Heart left ventricle (tissue), 16 donors: ENCODE data around the gene KIAA1958. TPM values are rescaled to one million over a fixed set of nuclear protein-coding genes. Genes with fewer than 3 reads are reported as not detected.
A peak's percentile ranks its signal among the peaks of the same experiment; 100 is the strongest.

Source experiments
- ATAC-seq, 4 donors: fragments of 200-7000 bp; cut with Tn5 transposase; one replicate each; pipeline ENCODE4 v1.9.1; 2020 to 2022; ENCODE audit warnings: moderate library complexity in 4 of 4, mild to moderate bottlenecking in 3 of 4, moderate number of reproducible peaks in 1 of 4
- DNase-seq, 5 donors: peaks; one replicate each; pipeline ENCODE4 v3.0.0-alpha.2; 2020
- H3K27ac ChIP-seq, 12 donors: fragments of 200-600 bp; sonication (generic) in 4 of 12; one replicate each; pipeline versions ENCODE4 v1.5.0 to v1.8.0; 2016 to 2022; ENCODE audit warnings: mild to moderate bottlenecking in 2 of 12
- H3K27me3 ChIP-seq, 9 donors: fragments of 200-600 bp; sonication (generic) in 2 of 9; one replicate each; pipeline versions ENCODE4 v1.5.1 to v1.8.0; 2016 to 2022; ENCODE audit warnings: mild to moderate bottlenecking in 3 of 9
- H3K36me3 ChIP-seq, 9 donors: fragments of 200-600 bp; sonication (generic) in 2 of 9; one replicate each; pipeline versions ENCODE4 v1.5.0 to v1.8.0; 2018 to 2022; ENCODE audit warnings: mild to moderate bottlenecking in 2 of 9
- H3K4me1 ChIP-seq, 12 donors: fragments of 200-600 bp; sonication (generic) in 4 of 12; one replicate each; pipeline versions ENCODE4 v1.5.0 to v1.8.0; 2016 to 2022; ENCODE audit warnings: mild to moderate bottlenecking in 3 of 12
- H3K4me3 ChIP-seq, 12 donors: fragments of 200-600 bp; sonication (generic) in 4 of 12; one replicate each; pipeline versions ENCODE4 v1.5.0 to v1.8.0; 2017 to 2022; ENCODE audit warnings: mild to moderate bottlenecking in 9 of 12, moderate library complexity in 4 of 12
- H3K9me3 ChIP-seq, 12 donors: fragments of 200-600 bp; sonication (generic) in 4 of 12; one replicate each; pipeline versions ENCODE4 v1.5.0 to v1.8.0; 2016 to 2022; ENCODE audit warnings: mild to moderate bottlenecking in 1 of 12
- POLR2A ChIP-seq, 2 donors: fragments of 450-650 bp; IDR thresholded peaks; one replicate each; pipeline ENCODE4 v1.6.1; 2017; ENCODE audit warnings: antibody characterized with exemption in 2 of 2, mild to moderate bottlenecking in 2 of 2, moderate library complexity in 2 of 2
- WGBS, 4 donors: extraction: QIAGEN DNeasy Blood & Tissue Kit in 2 of 4; methylation state at CpG; one replicate each; pipeline versions ENCODE4 v1.1.5 to v1.1.7; 2013 to 2018; 5-methylcytosine and 5-hydroxymethylcytosine counted together
- intact Hi-C, 10 donors: fragments of 100-400 bp; cut with DNase I; formaldehyde crosslinking; loops; one replicate each; pipeline versions ENCODE4 v1.11.1 to v1.14.2; 2022
- polyA plus RNA-seq, 2 donors: library from polyadenylated mRNA; stranded (reverse); fragments of 200-250 nt; gene quantifications; one replicate each; pipeline ENCODE4 v1.2.3, GENCODE V29; 2013
- total RNA-seq, 9 donors: library from RNA; depleted of rRNA in 2 of 9; stranded (reverse); fragments of >200 nt in 2 of 9; fragmentation: NEBNext Ultra II Directional in 3 of 9; extraction: Animal tissue kit (Norgen Biotek cat#: 25700) in 3 of 9; gene quantifications; one replicate each; pipeline versions ENCODE4 v1.1.0 to v1.2.4, GENCODE V29; 2016 to 2023
- TF ChIP-seq, protein P1 (sequence below), 12 donors: fragments of 200-600 bp; sonication (generic) in 4 of 12; IDR thresholded peaks; one replicate each; pipeline versions ENCODE4 v1.5.0 to v1.8.0; 2018 to 2022; ENCODE audit warnings: antibody characterized with exemption in 12 of 12, mild to moderate bottlenecking in 5 of 12
- donor health status: ischemic (EF 13 %, LVEDD 7.1; RV severe dilation, severe dysfunction).
- donor health status: healthy with polysubstance abuse.
- donor health status: DM: no; HTN: yes; CAD: no.
- donor health status: DM: no; HTN: no; CAD: no.
- donor health status: ischemic (EF 25% LVEDD 6.9; RV normal size, moderate dysfunction).
- donor health status: ischemic (EF 25% LVEDD 5.7; RV mildly dilated, moderate dysfunction).
- donor health status: healthy.
- donor health status: DM: yes; HTN: yes; CAD: no.
- donor health status: ischemic (EF 35%, LVEDD 5.7; RV mildly dilated, moderate dysfunction).
- donor health status: nonischemic (EF 11% LVEDD 7.7; RV severe dilation, severe dysfunction).
- donor health status: DM: yes; HTN: yes; CAD: no.
- donor health status: PGD.
- donor health status: ischemic (EF 29% LVEDD 5.4; RV normal size, mild dysfunction).
- donor health status: nonischemic (EF 23%, LVEDD 6.1; RV moderate dilation, normal function).

KIAA1958 gene
- total and polyA plus RNA-seq, 11 donors: 0.99 to 8.5 (median 5.8) TPM

DNA sequence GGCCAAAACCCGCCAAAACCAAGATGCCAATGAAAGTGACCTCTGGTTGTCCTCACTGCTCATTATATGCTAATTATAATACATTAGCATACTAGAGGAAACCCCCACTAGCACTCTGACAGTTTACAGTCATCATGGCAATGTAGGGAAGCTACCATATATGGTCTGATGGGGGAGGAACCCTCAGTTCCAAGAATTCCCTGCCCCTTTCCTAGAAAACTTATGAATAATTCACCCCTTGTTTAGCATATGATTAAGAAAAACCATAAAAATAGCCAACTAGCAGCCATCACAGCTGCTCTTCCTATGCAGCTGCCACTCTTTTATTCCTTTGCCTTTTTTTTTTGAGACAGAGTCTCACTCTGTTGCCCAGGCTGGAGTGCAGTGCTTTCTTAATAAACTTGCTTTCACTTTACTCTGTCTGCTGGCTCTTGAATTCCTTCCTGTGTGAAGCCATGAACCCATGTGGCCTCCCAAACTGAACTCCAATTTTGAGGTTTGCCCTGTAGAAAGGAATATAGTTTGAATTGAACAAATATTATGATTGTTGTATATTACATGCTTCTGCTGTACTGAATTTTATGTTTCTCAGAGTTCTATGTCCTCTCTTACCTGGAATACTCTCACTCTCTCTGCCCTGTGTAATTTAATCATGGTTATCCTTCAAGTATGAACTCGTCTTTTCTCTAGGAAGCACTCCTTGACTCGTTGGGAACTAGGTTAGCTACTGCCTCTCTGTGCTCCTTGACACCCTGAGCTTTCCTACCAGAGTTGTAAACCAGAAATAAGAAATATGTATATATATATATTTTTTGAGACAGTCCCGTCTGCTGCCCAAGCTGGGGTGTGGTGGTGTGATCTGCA is 59.8 kb downstream of the KIAA1958 start:
- Histone ChIP-seq H3K36me3 (no peaks in the 10 kb centered on the region), H3K9me3 (no peaks in the 10 kb centered on the region), H3K27me3 (no peaks in the 10 kb centered on the region), H3K4me3 (no peak overlapping the region), H3K4me1 (peaks cover 0 to 23% (median 3%) of the 10 kb centered on the region in 12 donors), H3K27ac (peak overlapping the region in 1 of 12 donors; percentile 29)
- 69 to 78% (median 70%) methylated on average over 4 of the region's 4 CpGs for WGBS, 4 donors
- DNase-seq (no peak), ATAC-seq (no peak)
- intact Hi-C loops: no loop called here
- TF ChIP-seq POLR2A (IDR thresholded peaks at IDR 0.05): no peak
- TF ChIP-seq, protein P1, sequence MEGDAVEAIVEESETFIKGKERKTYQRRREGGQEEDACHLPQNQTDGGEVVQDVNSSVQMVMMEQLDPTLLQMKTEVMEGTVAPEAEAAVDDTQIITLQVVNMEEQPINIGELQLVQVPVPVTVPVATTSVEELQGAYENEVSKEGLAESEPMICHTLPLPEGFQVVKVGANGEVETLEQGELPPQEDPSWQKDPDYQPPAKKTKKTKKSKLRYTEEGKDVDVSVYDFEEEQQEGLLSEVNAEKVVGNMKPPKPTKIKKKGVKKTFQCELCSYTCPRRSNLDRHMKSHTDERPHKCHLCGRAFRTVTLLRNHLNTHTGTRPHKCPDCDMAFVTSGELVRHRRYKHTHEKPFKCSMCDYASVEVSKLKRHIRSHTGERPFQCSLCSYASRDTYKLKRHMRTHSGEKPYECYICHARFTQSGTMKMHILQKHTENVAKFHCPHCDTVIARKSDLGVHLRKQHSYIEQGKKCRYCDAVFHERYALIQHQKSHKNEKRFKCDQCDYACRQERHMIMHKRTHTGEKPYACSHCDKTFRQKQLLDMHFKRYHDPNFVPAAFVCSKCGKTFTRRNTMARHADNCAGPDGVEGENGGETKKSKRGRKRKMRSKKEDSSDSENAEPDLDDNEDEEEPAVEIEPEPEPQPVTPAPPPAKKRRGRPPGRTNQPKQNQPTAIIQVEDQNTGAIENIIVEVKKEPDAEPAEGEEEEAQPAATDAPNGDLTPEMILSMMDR (IDR thresholded peaks at IDR 0.05): no peak

DNA sequence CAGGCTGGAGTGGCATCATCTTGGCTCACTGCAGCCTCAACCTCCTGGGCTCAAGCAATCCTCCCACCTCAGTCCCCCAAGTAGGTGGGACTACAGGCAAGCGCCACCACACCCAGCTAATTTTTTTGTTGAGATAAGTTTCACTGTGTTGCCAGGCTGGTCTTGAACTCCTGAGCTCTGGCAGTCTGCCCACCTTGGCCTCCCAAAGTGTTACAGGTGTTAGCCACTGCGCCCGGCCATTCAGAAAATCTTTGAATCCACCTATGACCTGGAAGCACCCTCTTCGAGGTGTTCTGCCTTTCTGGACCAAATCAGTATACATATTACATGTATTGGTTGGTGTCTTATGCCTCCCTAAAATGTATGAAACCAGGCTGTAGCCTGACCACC is 61.4 kb downstream of the KIAA1958 start:
- H3K36me3 ChIP-seq: no peaks in the 10 kb centered on the region
- H3K4me3 ChIP-seq: no peak overlapping the region
- intact Hi-C loops: no loop called here
- H3K9me3 ChIP-seq: no peaks in the 10 kb centered on the region
- H3K4me1 ChIP-seq: peaks cover 0 to 23% (median 6%) of the 10 kb centered on the region in 12 donors
- DNase-seq (no peak), ATAC-seq (no peak)
- no peak overlapping the region for H3K27ac ChIP-seq
- no peak for TF ChIP-seq POLR2A (IDR thresholded peaks at IDR 0.05)
- TF ChIP-seq, protein P1 (IDR thresholded peaks at IDR 0.05): no peak
- WGBS, 4 donors: 90 to 100% (median 92%) methylated on average over 4 of the region's 4 CpGs
- no peaks in the 10 kb centered on the region for H3K27me3 ChIP-seq

DNA sequence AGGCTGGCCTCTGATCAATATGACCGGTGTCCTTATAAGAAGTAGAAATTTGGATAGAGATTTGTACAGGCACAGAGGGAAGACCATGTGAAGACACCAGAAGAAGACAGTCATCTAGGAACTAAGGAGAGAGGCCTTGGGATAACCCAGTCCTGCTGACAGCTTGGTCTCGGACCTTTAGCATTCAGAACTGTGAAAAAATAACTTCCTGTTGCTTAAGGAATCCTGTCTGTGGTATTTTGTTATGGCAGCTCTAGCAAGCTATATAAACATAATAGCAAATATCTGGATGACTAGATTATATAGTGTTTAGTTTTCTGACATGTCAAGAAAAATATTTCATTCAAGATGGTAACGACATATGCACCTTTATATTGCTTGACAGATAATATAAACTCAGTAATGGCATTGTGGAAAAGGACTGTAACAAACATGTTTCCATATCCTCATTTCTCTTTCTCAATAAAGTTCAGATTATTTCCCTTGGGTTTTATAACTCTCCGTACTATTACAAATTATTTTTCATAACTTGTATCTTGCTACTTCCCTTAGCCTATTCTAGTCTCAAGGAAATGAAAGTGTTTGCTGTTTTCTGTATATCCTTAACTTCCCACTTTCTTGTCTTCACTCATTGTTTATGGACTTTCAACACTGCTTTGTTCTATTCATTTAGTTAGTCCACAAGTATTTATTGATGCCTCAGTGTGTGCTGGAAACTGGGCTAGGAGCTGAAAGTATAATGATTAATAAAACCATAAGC is 62.4 kb downstream of the KIAA1958 start:
- Histone ChIP-seq H3K4me1 (peaks cover 0 to 29% (median 10%) of the 10 kb centered on the region in 12 donors), H3K36me3 (no peaks in the 10 kb centered on the region), H3K27ac (peak overlapping the region in 1 of 12 donors; percentile 7), H3K27me3 (no peaks in the 10 kb centered on the region), H3K9me3 (no peaks in the 10 kb centered on the region), H3K4me3 (no peak overlapping the region)
- no peak for ATAC-seq
- intact Hi-C loops: no loop called here
- no peak for DNase-seq
- WGBS, 4 donors: 67 to 82% (median 74%) methylated on average over 4 of the region's 4 CpGs
- TF ChIP-seq, protein P1 (IDR thresholded peaks at IDR 0.05): no peak
- TF ChIP-seq POLR2A (IDR thresholded peaks at IDR 0.05): no peak

DNA sequence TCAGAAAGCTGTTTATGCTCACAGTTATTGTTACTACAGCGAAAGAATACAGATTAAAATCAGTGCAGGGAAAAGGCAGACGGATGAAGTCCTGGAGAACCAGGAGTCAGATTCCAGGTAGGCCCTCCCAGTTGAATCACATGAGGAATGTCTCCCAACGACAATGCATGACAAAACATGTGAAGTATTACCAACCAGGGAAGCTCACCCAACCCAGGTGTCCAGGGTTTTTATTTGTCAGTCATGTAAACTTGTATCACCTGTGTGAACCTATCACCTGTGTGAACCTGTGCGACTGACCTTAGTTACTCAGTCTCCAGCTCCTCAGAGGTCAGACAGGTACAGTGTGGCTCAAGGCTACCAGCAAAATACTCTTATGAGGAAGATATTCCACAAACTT is 63.9 kb downstream of the KIAA1958 start:
- intact Hi-C loops: no loop called here
- Histone ChIP-seq H3K27me3 (no peaks in the 10 kb centered on the region), H3K4me1 (peaks cover 0 to 29% (median 10%) of the 10 kb centered on the region in 12 donors), H3K9me3 (no peaks in the 10 kb centered on the region), H3K4me3 (no peak overlapping the region), H3K36me3 (no peaks in the 10 kb centered on the region), H3K27ac (no peak overlapping the region)
- ATAC-seq (no peak), DNase-seq (no peak)
- TF ChIP-seq POLR2A (IDR thresholded peaks at IDR 0.05): no peak
- TF ChIP-seq, protein P1 (IDR thresholded peaks at IDR 0.05): no peak
- 83 to 88% (median 85%) methylated on average over 4 of the region's 4 CpGs for WGBS, 4 donors
